Neutrophil (primary cell): ENCODE measurements around the gene DEAF1.

Experiments
- H3K27ac ChIP-seq: fragments of 200-600 bp; sonication (generic); 2 replicates; pipeline ENCODE4 v1.5.1; 2016; ENCODE audit warnings: mild to moderate bottlenecking, moderate library complexity
- H3K27me3 ChIP-seq: fragments of 200-600 bp; sonication (generic); 2 replicates; pipeline ENCODE4 v1.6.0; 2016; ENCODE audit warnings: mild to moderate bottlenecking
- H3K36me3 ChIP-seq: fragments of 200-600 bp; sonication (generic); 2 replicates; pipeline ENCODE4 v1.5.1; 2017
- H3K4me1 ChIP-seq, 2 experiments: fragments of 200-600 bp in 1 of 2; sonication (generic) in 1 of 2; 1 replicate in 1 of 2; 2 replicates in 1 of 2; pipeline versions ENCODE4 v1.5.1 to v1.6.1; 2013 to 2016; ENCODE audit warnings: low read depth in 1 of 2, low read length in 1 of 2, mild to moderate bottlenecking in 1 of 2, moderate library complexity in 1 of 2; ENCODE audit not compliant: control insufficient read depth in 1 of 2, insufficient read depth in 1 of 2
- H3K4me3 ChIP-seq, 2 experiments: fragments of 200-600 bp in 1 of 2; sonication (generic) in 1 of 2; 1 replicate in 1 of 2; 2 replicates in 1 of 2; pipeline ENCODE4 v1.5.1; 2013 to 2016; ENCODE audit warnings: low read depth in 1 of 2, low read length in 1 of 2, mild to moderate bottlenecking in 1 of 2, moderate library complexity in 1 of 2
- H3K9me3 ChIP-seq: fragments of 200-600 bp; sonication (generic); 2 replicates; pipeline ENCODE4 v1.5.1; 2016
- TF ChIP-seq, protein P1 (sequence below): fragments of 200-600 bp; sonication (generic); IDR thresholded peaks from 2 replicates; pipeline ENCODE4 v1.5.1; 2016; ENCODE audit warnings: antibody characterized with exemption

The DEAF1 gene

DNA sequence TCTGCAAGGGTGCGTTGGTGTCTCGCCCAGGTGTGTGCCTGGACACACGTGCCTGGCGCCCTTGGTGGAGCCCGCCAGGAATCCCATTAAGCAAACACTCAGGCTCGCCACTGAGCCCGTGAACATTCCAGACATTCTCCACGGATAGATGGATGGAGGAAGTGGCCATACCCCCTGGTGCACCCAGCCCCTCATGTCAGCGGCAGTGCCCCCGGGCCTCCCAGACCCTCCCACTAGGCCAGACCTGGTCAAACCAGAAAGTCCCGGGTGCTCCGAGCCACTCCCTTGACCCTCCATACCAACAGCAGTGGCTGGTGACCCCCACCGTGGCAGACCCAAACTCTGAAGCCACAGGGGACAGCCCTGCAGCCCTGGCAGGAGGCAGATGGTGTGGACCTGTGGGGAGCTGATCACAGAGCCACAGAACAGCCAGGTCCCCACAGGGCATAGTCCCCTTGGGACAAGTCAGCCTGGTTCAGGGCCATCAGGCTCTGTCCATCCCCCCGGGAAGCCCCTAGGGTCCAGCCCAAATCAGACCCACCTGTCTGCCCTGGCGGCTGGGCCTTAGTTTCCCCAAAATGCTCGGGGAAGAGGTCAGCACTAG lies 12.9 kb upstream of the DEAF1 start:
- H3K36me3 ChIP-seq, result peaks cover 12% of the 10 kb centered on the region
- peaks cover 9 to 15% of the 10 kb centered on the region in 2 experiments for H3K4me1 ChIP-seq
- TF ChIP-seq, protein P1, sequence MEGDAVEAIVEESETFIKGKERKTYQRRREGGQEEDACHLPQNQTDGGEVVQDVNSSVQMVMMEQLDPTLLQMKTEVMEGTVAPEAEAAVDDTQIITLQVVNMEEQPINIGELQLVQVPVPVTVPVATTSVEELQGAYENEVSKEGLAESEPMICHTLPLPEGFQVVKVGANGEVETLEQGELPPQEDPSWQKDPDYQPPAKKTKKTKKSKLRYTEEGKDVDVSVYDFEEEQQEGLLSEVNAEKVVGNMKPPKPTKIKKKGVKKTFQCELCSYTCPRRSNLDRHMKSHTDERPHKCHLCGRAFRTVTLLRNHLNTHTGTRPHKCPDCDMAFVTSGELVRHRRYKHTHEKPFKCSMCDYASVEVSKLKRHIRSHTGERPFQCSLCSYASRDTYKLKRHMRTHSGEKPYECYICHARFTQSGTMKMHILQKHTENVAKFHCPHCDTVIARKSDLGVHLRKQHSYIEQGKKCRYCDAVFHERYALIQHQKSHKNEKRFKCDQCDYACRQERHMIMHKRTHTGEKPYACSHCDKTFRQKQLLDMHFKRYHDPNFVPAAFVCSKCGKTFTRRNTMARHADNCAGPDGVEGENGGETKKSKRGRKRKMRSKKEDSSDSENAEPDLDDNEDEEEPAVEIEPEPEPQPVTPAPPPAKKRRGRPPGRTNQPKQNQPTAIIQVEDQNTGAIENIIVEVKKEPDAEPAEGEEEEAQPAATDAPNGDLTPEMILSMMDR, result no peak
- no peak overlapping the region for H3K27ac ChIP-seq
- peaks cover 82% of the 10 kb centered on the region for H3K27me3 ChIP-seq
- no peak overlapping the region for H3K4me3 ChIP-seq
- H3K9me3 ChIP-seq, result no peaks in the 10 kb centered on the region

DNA sequence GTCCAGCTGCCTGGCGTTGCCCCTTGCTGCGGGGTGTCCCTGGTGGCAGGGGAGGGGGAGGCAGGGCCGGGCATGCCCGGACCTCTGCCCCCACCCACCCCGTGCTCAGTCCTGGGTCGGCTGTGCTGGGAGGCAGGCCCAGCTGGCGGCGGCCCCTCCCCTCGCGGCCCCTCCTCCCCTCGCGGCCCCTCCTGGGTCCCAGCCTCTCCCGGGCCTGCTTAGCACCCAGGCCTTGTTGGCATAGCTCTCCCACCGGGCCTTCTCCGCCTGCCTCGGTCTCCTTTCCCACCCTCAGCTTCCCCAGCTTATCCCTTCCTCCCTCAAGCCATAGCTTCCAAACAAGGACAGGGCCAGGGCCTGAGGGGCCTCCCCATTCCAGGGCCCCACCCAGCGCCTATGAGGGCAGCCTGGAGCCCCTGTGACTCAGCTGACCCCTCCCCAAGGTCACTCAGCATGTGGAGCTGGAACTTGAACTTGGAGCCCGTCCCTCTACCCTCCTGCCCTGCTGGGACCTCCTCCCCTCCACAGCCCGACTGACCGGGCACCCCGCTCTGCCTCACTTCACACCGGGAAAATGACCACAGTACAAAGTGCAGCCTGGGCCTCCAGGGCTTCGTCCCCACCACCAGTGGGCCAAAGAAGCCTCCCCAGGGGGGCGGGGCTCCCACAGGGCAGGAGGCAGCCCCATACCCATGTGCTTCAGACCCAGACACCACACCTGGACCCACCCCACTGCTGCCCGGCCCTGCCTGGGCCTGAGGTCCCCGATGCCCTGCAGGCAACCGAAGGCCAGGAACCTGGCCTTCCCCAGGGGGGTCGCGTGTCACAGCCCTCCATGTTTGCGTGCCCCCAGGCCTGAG lies 12.2 kb upstream of the DEAF1 start:
- peaks cover 74% of the 10 kb centered on the region for H3K27me3 ChIP-seq
- no peak overlapping the region for H3K27ac ChIP-seq
- TF ChIP-seq, protein P1, result no peak
- H3K4me1 ChIP-seq, result peaks cover 12 to 20% of the 10 kb centered on the region in 2 experiments
- H3K36me3 ChIP-seq, result peaks cover 15% of the 10 kb centered on the region
- no peak overlapping the region for H3K4me3 ChIP-seq
- no peaks in the 10 kb centered on the region for H3K9me3 ChIP-seq

DNA sequence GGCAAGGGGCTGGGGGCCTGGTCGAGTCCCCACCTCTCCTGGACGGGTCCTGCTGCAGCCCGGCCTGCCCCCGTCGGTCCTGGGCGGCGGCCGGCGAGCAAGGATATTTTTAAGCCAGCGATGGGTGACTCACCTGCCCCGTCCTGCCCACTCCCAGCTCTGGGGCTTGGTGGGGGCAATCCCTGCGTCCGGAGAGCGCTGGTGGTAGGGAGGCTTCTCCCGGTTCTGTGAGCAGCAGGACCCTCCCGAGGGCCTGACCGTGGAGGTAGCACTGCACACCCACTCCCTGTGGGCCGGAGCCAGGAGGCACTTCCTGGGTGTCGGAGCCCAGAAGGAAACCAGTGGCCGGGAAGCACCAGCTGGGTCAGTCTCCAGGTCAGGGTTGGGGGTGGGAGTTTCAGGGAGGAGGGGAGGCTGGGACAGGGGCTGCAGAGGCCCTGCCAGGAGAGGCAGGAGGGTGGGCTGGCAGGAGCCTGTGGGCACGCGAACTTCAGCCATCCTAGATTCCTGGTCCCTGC lies 11.5 kb upstream of the DEAF1 start:
- Histone ChIP-seq H3K9me3 (no peaks in the 10 kb centered on the region), H3K4me1 (peaks cover 12 to 20% of the 10 kb centered on the region in 2 experiments), H3K27ac (no peak overlapping the region), H3K4me3 (peak overlapping the region in 1 of 2 experiments; percentile 30), H3K36me3 (peaks cover 22% of the 10 kb centered on the region), H3K27me3 (peaks cover 67% of the 10 kb centered on the region)
- TF ChIP-seq, protein P1, result no peak

DNA sequence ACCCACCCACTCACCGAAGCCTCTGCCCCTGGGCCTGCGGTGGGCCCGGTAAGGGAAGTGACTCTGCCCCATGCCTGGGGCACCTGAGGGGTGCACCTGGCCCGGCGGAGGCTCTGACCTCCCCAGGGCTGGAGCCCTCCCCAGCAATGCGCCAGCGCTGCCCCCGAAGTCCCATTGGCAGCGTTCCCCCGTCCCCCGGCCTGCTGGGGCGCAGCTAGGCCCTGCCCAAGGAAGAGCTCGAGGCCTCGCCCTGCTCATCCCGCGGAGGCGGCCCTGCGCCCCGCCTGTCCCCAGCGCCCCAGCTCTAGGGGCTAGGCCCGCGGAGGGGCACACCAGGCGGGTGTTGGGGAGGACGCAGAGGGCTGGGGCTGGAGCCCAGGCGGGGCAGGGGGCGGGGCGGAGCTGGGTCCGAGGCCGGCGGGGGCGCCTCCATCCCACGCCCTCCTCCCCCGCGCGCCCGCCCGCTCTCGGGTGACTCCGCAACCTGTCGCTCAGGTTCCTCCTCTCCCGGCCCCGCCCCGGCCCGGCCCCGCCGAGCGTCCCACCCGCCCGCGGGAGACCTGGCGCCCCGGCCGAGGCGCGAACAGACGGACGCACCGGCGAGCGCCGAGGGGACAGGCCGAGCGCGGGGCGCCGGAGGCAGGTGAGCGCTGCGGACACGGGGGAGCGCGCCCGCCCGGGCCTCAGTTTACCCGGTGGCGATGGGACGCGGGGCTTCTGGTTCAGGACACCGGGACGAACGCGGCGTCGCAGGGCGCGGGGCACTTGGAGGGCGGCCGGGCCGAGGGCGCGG lies 10.8 kb upstream of the DEAF1 start, which contains the start of gene EPS8L2:
Gene EPS8L2, plus strand, starts transcription at position 586 of the 793 bp plus-strand sequence. CDS start 3,177 bp downstream, outside the sequence.
- Histone ChIP-seq H3K4me1 (peaks cover 12 to 20% of the 10 kb centered on the region in 2 experiments), H3K9me3 (no peaks in the 10 kb centered on the region), H3K36me3 (peaks cover 25% of the 10 kb centered on the region), H3K27me3 (peaks cover 61% of the 10 kb centered on the region), H3K27ac (no peak within 1 kb of the TSS), H3K4me3 (peak within 1 kb of the TSS in 1 of 2 experiments; percentile 30)
- TF ChIP-seq, protein P1, result no peak
